ENCODE data around the gene LPIN2.

Gene LPIN2

GRCh38 chr18:3046216-3046808 lies 33.4 kb upstream of the LPIN2 start:
- no peak for TF ChIP-seq CTCF (IDR thresholded peaks at IDR 0.05; ENCODE audit: insufficient read depth, low read length, missing control alignments)
- DNase-seq (ENCODE audit: low read depth, low spot score) = no peak
- CTCF ChIA-PET = interaction anchor here (3.0 kb wide), 1 partner anchor 16 kb away, joined by 13 read pairs; no protein-coding TSS in a partner anchor
- POLR2A ChIA-PET = no interaction called here
- no peak overlapping the region for H3K4me3 ChIP-seq (ENCODE audit: low read depth, low read length)

GRCh38 chr18:3044931-3045698 lies 32.2 kb upstream of the LPIN2 start:
- CTCF ChIA-PET = interaction anchor here (3.0 kb wide), 1 partner anchor 17 kb away, joined by 13 read pairs; no protein-coding TSS in a partner anchor
- no peak overlapping the region for H3K4me3 ChIP-seq (ENCODE audit: low read depth, low read length)
- TF ChIP-seq CTCF (IDR thresholded peaks at IDR 0.05; ENCODE audit: insufficient read depth, low read length, missing control alignments) = no peak
- no peak for DNase-seq (ENCODE audit: low read depth, low spot score)
- POLR2A ChIA-PET = no interaction called here

DNA sequence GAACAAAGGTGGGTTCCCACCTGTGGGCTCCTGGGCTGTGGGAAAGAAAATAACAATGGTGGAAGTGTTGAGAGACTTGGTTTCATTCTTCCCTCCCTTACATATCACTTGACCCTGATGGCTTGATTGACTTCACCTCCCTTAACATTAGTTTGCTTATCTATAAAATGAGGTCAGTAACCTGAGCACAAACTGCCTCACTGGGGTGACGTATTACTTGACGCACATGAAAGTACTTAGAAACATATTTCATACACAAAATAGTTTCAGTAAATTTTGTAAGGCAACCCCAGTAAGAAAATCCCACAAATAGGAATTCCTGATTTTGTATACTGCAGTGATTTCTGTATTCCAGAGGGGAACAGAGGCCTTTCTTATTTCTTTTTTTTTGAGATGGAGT lies 29.4 kb upstream of the LPIN2 start:
- TF ChIP-seq CTCF (IDR thresholded peaks at IDR 0.05; ENCODE audit: insufficient read depth, low read length, missing control alignments) = no peak
- ChIA-PET POLR2A (no interaction called here), CTCF (interaction anchor here (1.0 kb wide), 1 partner anchor 109 kb away, joined by 5 read pairs; no protein-coding TSS in a partner anchor)
- DNase-seq (ENCODE audit: low read depth, low spot score) = no peak
- H3K4me3 ChIP-seq (ENCODE audit: low read depth, low read length) = no peak overlapping the region

GRCh38 chr18:3041843-3042242 lies 28.9 kb upstream of the LPIN2 start:
- H3K4me3 ChIP-seq (ENCODE audit: low read depth, low read length) = no peak overlapping the region
- TF ChIP-seq CTCF (IDR thresholded peaks at IDR 0.05; ENCODE audit: insufficient read depth, low read length, missing control alignments) = no peak
- ChIA-PET POLR2A (interaction anchor here (0.6 kb wide), 1 partner anchor 126 kb away, joined by 3 read pairs; no protein-coding TSS in a partner anchor), CTCF (interaction anchor here (0.9 to 1.0 kb wide), 2 partner anchors 21 to 110 kb away, joined by 3 to 5 read pairs; no protein-coding TSS in a partner anchor)
- DNase-seq (ENCODE audit: low read depth, low spot score) = no peak

- no peak overlapping the region for H3K4me3 ChIP-seq (ENCODE audit: low read depth, low read length)
- CTCF ChIA-PET = interaction anchor here (1.7 kb wide), 1 partner anchor 87 kb away, joined by 6 read pairs; no protein-coding TSS in a partner anchor
- TF ChIP-seq CTCF (IDR thresholded peaks at IDR 0.05; ENCODE audit: insufficient read depth, low read length, missing control alignments) = no peak
- POLR2A ChIA-PET = no interaction called here
- no peak for DNase-seq (ENCODE audit: low read depth, low spot score)
These were observed 27.9 kb upstream of the LPIN2 start for GRCh38 chr18:3040881-3041280.

GRCh38 chr18:3040173-3040572 lies 27.2 kb upstream of the LPIN2 start:
- no peak for DNase-seq (ENCODE audit: low read depth, low spot score)
- no peak overlapping the region for H3K4me3 ChIP-seq (ENCODE audit: low read depth, low read length)
- ChIA-PET CTCF (interaction anchor here (0.7 to 1.7 kb wide), 2 partner anchors 22 to 88 kb away, joined by 3 to 6 read pairs; no protein-coding TSS in a partner anchor), POLR2A (no interaction called here)
- no peak for TF ChIP-seq CTCF (IDR thresholded peaks at IDR 0.05; ENCODE audit: insufficient read depth, low read length, missing control alignments)
